Ovary (tissue), 10 donors: ENCODE results near the gene CDH20. TPM values are rescaled to one million over a fixed set of nuclear protein-coding genes. Genes with fewer than 3 reads are reported as not detected.

Experiments
- DNase-seq, 5 donors: peaks; one replicate each; pipeline ENCODE4 v3.0.0-alpha.2; 2019 to 2020
- H3K27ac ChIP-seq, 2 donors: fragments of 200-600 bp; one replicate each; pipeline versions ENCODE4 v1.5.1 to v1.8.0; 2019 to 2022
- H3K27me3 ChIP-seq: fragments of 200-600 bp; one replicate; pipeline ENCODE4 v1.8.0; 2022
- H3K36me3 ChIP-seq: fragments of 200-600 bp; sonication (generic); one replicate; pipeline ENCODE4 v1.5.1; 2019
- H3K4me1 ChIP-seq: one replicate; pipeline ENCODE4 v1.8.1; 2013; ENCODE audit warnings: mild to moderate bottlenecking, moderate library complexity; ENCODE audit not compliant: insufficient read depth
- H3K4me3 ChIP-seq: fragments of 200-600 bp; sonication (generic); one replicate; pipeline ENCODE4 v1.5.1; 2017
- H3K9me3 ChIP-seq, 2 donors: fragments of 200-600 bp in 1 of 2; sonication (generic) in 1 of 2; one replicate each; pipeline versions ENCODE4 v1.5.1 to v1.8.1; 2013 to 2019; ENCODE audit warnings: mild to moderate bottlenecking in 1 of 2, moderate library complexity in 1 of 2
- EP300 ChIP-seq: sonication (generic); formaldehyde crosslinking; IDR thresholded peaks from one replicate; pipeline ENCODE4 v1.6.1; 2017; ENCODE audit warnings: antibody characterized with exemption
- POLR2A ChIP-seq: fragments of 450-650 bp; IDR thresholded peaks from one replicate; pipeline ENCODE4 v1.6.1; 2017; ENCODE audit warnings: antibody characterized with exemption, mild to moderate bottlenecking, moderate library complexity
- WGBS, 3 donors: extraction: QIAGEN DNeasy Blood & Tissue Kit in 1 of 3; methylation state at CpG; one replicate each; pipeline versions ENCODE4 v1.1.5 to v1.1.7; 2013 to 2017; 5-methylcytosine and 5-hydroxymethylcytosine counted together
- intact Hi-C, 4 donors: fragments of 100-400 bp; cut with DNase I; formaldehyde crosslinking; loops; one replicate each; pipeline versions ENCODE4 v1.11.0 to v1.15.1; 2022 to 2023
- long read RNA-seq, 3 donors: library from polyadenylated mRNA in 2 of 3; unstranded in 2 of 3; transcript quantifications; one replicate each; pipeline ENCODE4 v2.0.0 and lab custom pipeline, GENCODE V29; 2021 to 2026
- polyA plus RNA-seq, 2 donors: library from polyadenylated mRNA; stranded (reverse); fragments of 200-250 nt in 1 of 2; fragments of 350-450 nt in 1 of 2; fragmentation: Illumina TruSeq in 1 of 2; extraction: RNeasy Lipid Tissue Mini Kit (QIAGEN cat#74804) in 1 of 2; gene quantifications; one replicate each; pipeline ENCODE4 v1.2.3, GENCODE V29; 2013 to 2014
- total RNA-seq, 7 donors: library from RNA; depleted of rRNA in 2 of 7; stranded (reverse); fragments of >200 nt in 2 of 7; fragmentation: NEBNext Ultra II Directional in 3 of 7; extraction: Animal tissue kit (Norgen Biotek cat#: 25700) in 3 of 7; gene quantifications; one replicate each; pipeline versions ENCODE4 v1.1.0 to v1.2.4, GENCODE V29; 2016 to 2023
- TF ChIP-seq, protein P1 (sequence below), 3 donors: fragments of 450-650 bp in 2 of 3; fragments of 200-600 bp in 1 of 3; IDR thresholded peaks; one replicate each; pipeline versions ENCODE4 v1.5.1 to v1.8.0; 2016 to 2022; ENCODE audit warnings: antibody characterized with exemption in 3 of 3, mild to moderate bottlenecking in 1 of 3
- donor health status: DM: no; HTN: no; CAD: no; lungs with moderate emphysema.
- donor health status: DM: no; HTN: no; CAD: no.
- donor health status: Bipolar disorder and iron deficiency.
- donor health status: DM: yes; HTN: yes; CAD: no.
- donor health status: DM: no; HTN: no; CAD: no.
- donor health status: DM: yes; HTN: yes; CAD: no.

The CDH20 gene
- total RNA-seq (under 1 TPM in 2 of 7 donors, not detected in 5; under 0.01 to 0.07 TPM), polyA plus RNA-seq (under 1 TPM; 0.04 to 0.05 TPM)
- long read RNA-seq, donor 1, result 0 reads
- long read RNA-seq, donor 2, result 0 reads
- long read RNA-seq, donor 3, result 0 reads

DNA sequence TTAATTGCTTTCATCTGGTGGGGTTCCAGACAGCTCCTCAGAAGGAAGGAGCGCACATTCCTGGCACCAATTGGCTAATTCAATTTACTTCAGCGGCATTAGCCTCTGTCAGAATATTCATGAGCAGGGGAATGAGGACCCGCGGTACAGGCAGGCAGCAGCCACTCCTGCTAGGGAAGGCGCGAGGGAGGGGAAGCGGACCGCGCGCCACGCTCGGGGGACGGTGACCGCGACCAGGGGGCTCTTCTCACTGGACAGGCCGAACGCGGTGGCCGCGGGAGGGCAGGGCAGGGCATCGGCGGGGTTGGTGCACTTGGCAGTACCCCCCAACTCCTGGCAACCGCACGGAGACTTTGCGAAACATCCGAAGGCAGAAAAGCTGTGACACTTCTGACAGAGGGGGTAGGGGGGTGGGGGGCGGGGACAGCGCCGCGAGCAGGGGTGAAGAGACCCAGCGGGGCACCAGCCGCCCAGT, at the start of gene CDH20:
CDH20 (plus strand) TSS at position 160 of the 475 bp plus-strand sequence.
- Histone ChIP-seq H3K4me1 (peaks cover 8% of the 10 kb centered on the region), H3K9me3 (no peaks in the 10 kb centered on the region), H3K4me3 (no peak within 1 kb of the TSS), H3K27me3 (no peaks in the 10 kb centered on the region), H3K27ac (no peak within 1 kb of the TSS), H3K36me3 (no peaks in the 10 kb centered on the region)
- intact Hi-C loops, result no loop called here
- no peak for TF ChIP-seq POLR2A
- TF ChIP-seq, protein P1, sequence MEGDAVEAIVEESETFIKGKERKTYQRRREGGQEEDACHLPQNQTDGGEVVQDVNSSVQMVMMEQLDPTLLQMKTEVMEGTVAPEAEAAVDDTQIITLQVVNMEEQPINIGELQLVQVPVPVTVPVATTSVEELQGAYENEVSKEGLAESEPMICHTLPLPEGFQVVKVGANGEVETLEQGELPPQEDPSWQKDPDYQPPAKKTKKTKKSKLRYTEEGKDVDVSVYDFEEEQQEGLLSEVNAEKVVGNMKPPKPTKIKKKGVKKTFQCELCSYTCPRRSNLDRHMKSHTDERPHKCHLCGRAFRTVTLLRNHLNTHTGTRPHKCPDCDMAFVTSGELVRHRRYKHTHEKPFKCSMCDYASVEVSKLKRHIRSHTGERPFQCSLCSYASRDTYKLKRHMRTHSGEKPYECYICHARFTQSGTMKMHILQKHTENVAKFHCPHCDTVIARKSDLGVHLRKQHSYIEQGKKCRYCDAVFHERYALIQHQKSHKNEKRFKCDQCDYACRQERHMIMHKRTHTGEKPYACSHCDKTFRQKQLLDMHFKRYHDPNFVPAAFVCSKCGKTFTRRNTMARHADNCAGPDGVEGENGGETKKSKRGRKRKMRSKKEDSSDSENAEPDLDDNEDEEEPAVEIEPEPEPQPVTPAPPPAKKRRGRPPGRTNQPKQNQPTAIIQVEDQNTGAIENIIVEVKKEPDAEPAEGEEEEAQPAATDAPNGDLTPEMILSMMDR (IDR thresholded peaks at IDR 0.05), result no peak
- TF ChIP-seq EP300, result no peak
- DNase-seq, result no peak
- 3 to 5% (median 4%) methylated on average over 14 to 32 of the region's 32 CpGs for WGBS, 3 donors

DNA sequence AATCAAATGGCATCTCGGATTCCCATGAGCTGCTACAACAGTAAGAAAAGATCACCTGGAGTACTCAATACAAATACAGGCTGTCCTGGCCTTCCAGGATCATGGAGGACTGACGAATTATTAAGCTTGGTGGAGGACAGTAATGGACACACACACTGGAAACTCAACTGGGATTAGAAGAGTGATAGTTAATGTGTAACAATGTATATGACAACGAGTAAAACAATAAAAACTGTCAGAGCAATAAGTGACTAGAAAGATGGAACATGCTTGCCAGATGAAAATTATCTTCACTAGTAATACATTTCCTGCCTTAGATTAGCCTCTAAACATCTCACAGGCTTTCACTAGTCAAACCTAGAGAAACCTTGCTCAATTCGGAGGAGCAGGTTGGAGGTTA, 49.2 kb upstream of the CDH20 start:
- TF ChIP-seq, protein P1 (IDR thresholded peaks at IDR 0.05), result no peak
- TF ChIP-seq POLR2A, result no peak

DNA sequence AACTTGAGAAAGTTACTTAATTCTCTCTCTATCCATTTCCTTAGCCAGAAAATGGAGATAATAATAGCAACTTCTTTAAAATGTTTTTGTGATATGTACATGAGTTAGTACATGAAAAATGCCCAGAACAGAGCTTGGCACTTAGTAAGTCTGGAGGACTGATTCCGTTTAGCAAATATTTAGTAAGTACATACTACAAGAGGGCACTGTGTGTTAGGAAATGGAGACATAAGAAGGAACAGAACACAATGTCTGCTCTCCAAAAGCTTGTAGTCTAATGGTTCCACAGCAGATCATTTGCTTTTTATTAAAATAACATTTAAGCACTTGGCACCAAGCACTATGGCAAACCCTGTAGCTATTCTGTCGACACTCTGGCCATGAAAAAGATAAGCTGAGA, 47.5 kb upstream of the CDH20 start:
- H3K9me3 ChIP-seq, result no peaks in the 10 kb centered on the region
- TF ChIP-seq EP300 (no peak), POLR2A (no peak)
- TF ChIP-seq, protein P1 (IDR thresholded peaks at IDR 0.05), result no peak
- H3K27me3 ChIP-seq, result no peaks in the 10 kb centered on the region
- intact Hi-C loops, result no loop called here
- no peaks in the 10 kb centered on the region for H3K4me1 ChIP-seq
- H3K4me3 ChIP-seq, result no peak overlapping the region
- DNase-seq, result no peak
- WGBS, 3 donors, result 60 to 71% (median 66%) methylated on average over 2 of the region's 2 CpGs
- H3K27ac ChIP-seq, result no peak overlapping the region
- no peaks in the 10 kb centered on the region for H3K36me3 ChIP-seq

More for the DNA sequence above, 49.2 kb upstream of the CDH20 start:
- no peak for DNase-seq
- H3K4me1 ChIP-seq, result no peaks in the 10 kb centered on the region
- 83 to 87% (median 83%) methylated on average over 4 of the region's 4 CpGs for WGBS, 3 donors
- intact Hi-C loops, result no loop called here
- no peaks in the 10 kb centered on the region for H3K27me3 ChIP-seq
- no peak overlapping the region for H3K4me3 ChIP-seq
- no peaks in the 10 kb centered on the region for H3K36me3 ChIP-seq
- no peaks in the 10 kb centered on the region for H3K9me3 ChIP-seq
- no peak overlapping the region for H3K27ac ChIP-seq

DNA sequence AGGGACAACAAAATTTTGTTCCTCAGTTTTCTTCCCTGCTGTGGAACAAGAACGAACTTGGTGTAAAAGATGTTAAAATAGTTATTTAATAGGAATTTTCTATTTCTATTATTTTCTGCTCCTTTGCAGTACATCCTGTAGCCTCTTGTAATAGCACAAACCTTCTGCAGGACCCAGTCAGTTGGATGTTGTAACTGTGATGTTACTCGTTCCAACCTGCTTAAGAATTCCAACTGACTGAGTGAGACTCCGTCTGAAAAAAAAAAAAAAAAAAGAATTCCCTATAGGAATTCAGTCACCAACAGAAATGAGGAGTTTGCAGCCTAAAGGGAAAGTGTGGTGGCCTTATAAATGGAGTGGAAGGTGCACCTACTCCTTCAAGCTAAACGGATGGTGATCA, 46.4 kb upstream of the CDH20 start:
- H3K9me3 ChIP-seq, result no peaks in the 10 kb centered on the region
- 80 to 90% (median 80%) methylated on average over 4 of the region's 4 CpGs for WGBS, 3 donors

More for the DNA sequence above, 46.4 kb upstream of the CDH20 start:
- Histone ChIP-seq H3K27me3 (no peaks in the 10 kb centered on the region), H3K4me1 (no peaks in the 10 kb centered on the region), H3K36me3 (no peaks in the 10 kb centered on the region), H3K27ac (no peak overlapping the region), H3K4me3 (no peak overlapping the region)
- TF ChIP-seq, protein P1 (IDR thresholded peaks at IDR 0.05), result no peak
- TF ChIP-seq EP300 (no peak), POLR2A (no peak)
- no peak for DNase-seq
- intact Hi-C loops, result no loop called here
